Mononuclear cell (primary cell): ENCODE measurements around the gene SNX20. TPM values are rescaled to one million over a fixed set of nuclear protein-coding genes. Genes with fewer than 3 reads are reported as not detected.

Experiments
- H3K27me3 ChIP-seq: 2 replicates; pipeline ENCODE4 v1.6.0; 2011; ENCODE audit warnings: low read length, control low read depth; ENCODE audit not compliant: insufficient read depth
- H3K4me1 ChIP-seq: 2 replicates; pipeline ENCODE4 v1.5.1; 2011; ENCODE audit warnings: mild to moderate bottlenecking, low read length, control low read depth; ENCODE audit not compliant: insufficient read depth
- H3K4me3 ChIP-seq: 2 replicates; pipeline ENCODE4 v1.5.1; 2011; ENCODE audit warnings: mild to moderate bottlenecking, low read length, moderate library complexity
- H3K9me3 ChIP-seq: 2 replicates; pipeline ENCODE4 v1.5.1; 2011; ENCODE audit warnings: low read depth, mild to moderate bottlenecking, control low read depth, low read length
- total RNA-seq: library from RNA; depleted of rRNA; stranded (reverse); fragments of >200 nt; gene quantifications from one replicate; pipeline ENCODE4 v1.2.3, GENCODE V29; 2012

The SNX20 gene
- total RNA-seq, 1 donor: 24.3 TPM

DNA sequence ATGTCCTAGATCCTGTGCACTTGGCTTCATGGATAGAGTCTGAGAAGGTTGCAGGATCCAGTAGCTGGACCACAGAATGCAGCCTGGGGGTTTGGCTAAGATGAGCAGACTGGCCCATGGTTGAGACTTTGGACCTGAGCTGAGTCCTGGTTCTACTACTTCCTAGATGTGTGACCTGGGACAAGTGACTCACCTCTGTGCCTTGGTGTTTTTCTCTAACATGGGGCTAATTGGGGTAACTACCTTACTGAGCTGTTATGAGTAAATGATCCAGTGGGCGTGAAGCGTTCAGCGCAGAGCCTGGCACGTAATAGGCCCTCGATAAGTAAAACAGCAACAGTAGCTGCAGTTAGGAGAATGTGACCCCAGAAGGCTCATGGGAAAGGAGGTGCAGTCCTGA lies 38.8 kb downstream of the SNX20 start:
- Histone ChIP-seq H3K9me3 (no peaks in the 10 kb centered on the region), H3K4me3 (no peak overlapping the region), H3K4me1 (no peaks in the 10 kb centered on the region), H3K27me3 (no peaks in the 10 kb centered on the region)

DNA sequence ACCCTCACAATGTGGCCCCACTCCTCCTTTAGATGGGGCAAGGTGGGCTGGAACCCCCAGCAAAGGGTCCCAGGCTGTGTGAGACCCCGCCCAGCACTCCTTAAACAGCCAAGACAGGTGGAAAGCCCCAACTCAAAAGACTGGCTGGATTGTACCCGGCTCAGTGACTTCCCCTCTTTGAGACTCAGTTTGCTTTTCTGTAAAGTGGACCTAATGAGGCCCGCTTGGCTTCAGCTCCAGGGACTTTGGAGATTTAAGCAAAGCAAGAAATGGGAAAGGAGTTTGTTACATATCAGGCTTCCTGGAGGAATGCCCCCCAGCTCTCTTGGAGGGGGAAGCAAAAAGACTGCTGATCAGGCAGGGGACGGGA lies 39.3 kb downstream of the SNX20 start:
- no peak overlapping the region for H3K4me3 ChIP-seq
- no peaks in the 10 kb centered on the region for H3K9me3 ChIP-seq
- H3K4me1 ChIP-seq: no peaks in the 10 kb centered on the region
- no peaks in the 10 kb centered on the region for H3K27me3 ChIP-seq

DNA sequence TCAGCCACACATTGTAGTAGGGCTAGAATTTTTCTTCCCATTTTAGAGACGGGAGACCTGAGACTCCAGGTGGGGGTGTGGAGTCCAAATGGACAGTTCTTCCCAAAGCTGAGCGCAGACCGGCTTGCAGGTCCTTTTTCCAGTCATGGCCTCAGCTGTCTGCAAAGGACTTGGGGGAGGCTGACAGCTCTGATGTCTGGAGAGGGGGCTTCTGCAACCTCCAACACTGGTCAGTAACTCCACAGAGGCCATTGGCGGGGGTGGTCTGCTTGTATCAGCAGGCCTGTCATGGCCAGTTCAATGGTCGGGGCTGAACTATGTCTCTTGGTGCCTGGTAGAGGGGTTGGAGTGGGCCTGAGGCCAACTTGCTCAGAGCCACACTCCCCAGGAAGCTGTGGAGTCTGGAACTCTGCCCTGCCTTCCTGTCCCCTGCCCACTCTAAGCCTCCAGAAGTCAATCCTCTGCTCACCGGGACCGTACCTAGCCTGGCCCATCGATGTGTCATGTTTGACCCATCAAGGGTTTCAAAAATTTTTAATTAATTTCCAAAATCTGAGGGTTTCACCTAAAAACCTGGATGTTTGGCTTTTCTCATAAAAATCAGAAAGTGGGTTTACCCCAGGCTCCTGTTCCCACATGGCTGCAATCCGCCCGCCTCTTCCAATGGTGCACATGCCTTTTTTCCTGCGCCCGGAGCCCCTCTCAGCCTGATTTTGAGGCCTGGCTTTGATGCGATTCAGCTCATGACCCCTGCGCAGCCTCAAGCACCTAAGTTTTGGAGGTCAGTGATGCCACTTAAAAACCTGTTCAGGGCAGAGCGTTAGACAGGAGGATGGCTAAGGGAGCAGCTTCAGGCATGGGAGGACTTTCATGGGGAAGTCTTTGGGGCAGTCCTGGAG lies 39.9 kb downstream of the SNX20 start:
- H3K9me3 ChIP-seq: no peaks in the 10 kb centered on the region
- no peaks in the 10 kb centered on the region for H3K27me3 ChIP-seq
- H3K4me1 ChIP-seq: peaks cover 5% of the 10 kb centered on the region
- no peak overlapping the region for H3K4me3 ChIP-seq

DNA sequence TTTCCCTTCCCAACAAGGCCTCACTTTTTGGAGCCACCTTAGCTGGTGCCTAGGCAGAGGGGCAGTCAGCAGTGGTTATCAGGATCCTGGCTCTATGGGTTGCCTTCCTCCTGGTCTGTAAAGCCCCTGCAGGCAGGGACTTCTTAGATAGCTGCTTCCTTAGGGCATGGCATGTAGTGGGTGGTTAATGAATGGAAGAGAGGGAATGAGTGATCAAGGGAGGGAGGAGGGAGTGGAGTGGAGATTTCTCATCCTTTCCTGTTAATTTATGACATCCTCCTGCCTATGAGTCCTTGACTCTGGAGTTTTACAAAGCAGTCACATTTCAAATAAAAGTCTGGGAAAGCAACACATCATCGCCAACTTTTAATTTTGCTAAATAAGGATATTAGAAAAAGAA lies 40.7 kb downstream of the SNX20 start:
- Histone ChIP-seq H3K27me3 (no peaks in the 10 kb centered on the region), H3K4me1 (peaks cover 5% of the 10 kb centered on the region)

GRCh38 chr16:50638816-50639670 lies 42.1 kb downstream of the SNX20 start:
- Histone ChIP-seq H3K4me1 (peaks cover 5% of the 10 kb centered on the region), H3K27me3 (no peaks in the 10 kb centered on the region), H3K4me3 (no peak overlapping the region), H3K9me3 (no peaks in the 10 kb centered on the region)

More for the DNA sequence above, 40.7 kb downstream of the SNX20 start:
- Histone ChIP-seq H3K9me3 (no peaks in the 10 kb centered on the region), H3K4me3 (no peak overlapping the region)

GRCh38 chr16:50637716-50638602 lies 43.2 kb downstream of the SNX20 start:
- Histone ChIP-seq H3K4me1 (peaks cover 5% of the 10 kb centered on the region), H3K27me3 (no peaks in the 10 kb centered on the region), H3K9me3 (no peaks in the 10 kb centered on the region), H3K4me3 (no peak overlapping the region)

DNA sequence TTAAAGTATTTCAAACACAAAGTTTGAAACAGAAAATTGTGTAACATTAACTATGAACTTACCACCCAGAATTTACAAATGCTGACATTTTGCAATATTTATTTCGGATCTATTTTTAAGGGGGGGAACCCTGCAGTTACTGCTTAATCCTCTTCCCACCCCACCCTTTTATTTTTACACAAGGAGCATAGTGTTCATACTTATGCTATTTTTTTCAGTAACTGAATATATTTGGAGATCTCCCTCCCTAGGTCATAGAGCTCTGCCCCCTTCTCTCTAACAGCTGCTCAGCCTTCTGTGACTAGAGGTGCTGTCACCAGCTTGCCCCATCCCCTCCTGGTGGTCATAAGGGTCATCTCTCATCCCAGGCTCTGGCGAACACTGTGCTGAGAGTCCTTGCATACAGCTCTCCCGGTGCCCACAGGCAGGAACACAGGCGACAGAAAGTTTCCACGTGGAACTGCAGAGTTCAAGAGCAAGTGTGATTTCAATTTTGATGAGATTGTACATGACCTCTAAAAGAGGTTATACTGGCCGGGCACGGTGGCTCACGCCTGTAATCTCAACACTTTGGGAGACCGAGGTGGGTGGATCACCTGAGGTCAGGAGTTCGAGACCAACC lies 44.2 kb downstream of the SNX20 start:
- Histone ChIP-seq H3K4me3 (no peak overlapping the region), H3K27me3 (no peaks in the 10 kb centered on the region), H3K4me1 (peaks cover 5% of the 10 kb centered on the region), H3K9me3 (no peaks in the 10 kb centered on the region)

GRCh38 chr16:50635505-50636392 lies 45.4 kb downstream of the SNX20 start:
- no peak overlapping the region for H3K4me3 ChIP-seq
- no peaks in the 10 kb centered on the region for H3K9me3 ChIP-seq
- no peaks in the 10 kb centered on the region for H3K27me3 ChIP-seq
- H3K4me1 ChIP-seq: peaks cover 5% of the 10 kb centered on the region

GRCh38 chr16:50634947-50635346 lies 46.2 kb downstream of the SNX20 start:
- H3K27me3 ChIP-seq: no peaks in the 10 kb centered on the region
- H3K4me1 ChIP-seq: peaks cover 5% of the 10 kb centered on the region
- no peaks in the 10 kb centered on the region for H3K9me3 ChIP-seq
- H3K4me3 ChIP-seq: no peak overlapping the region

DNA sequence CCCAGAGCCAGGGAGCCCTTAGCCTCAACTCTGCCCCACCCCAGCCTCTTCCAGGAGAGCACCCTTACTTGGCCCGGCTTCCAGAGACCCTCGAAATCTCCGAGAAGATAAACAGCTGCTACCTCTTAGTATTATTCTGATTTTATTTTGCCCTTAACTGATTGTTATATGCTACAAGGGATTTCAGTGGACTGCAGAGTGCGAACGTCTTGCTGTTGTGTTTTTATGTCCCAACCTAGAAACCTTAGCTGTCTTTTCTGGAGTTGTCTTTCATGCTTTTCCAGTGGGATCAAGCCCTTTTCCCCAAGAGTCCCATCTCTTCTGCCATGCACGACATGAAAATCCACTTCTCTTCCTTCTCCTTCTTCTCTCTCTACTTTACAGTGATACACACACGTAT lies 47.0 kb downstream of the SNX20 start:
- Histone ChIP-seq H3K4me1 (peaks cover 5% of the 10 kb centered on the region), H3K27me3 (no peaks in the 10 kb centered on the region), H3K4me3 (no peak overlapping the region), H3K9me3 (no peaks in the 10 kb centered on the region)

GRCh38 chr16:50632927-50633800 lies 47.9 kb downstream of the SNX20 start:
- no peak overlapping the region for H3K4me3 ChIP-seq
- H3K4me1 ChIP-seq: peaks cover 5% of the 10 kb centered on the region
- no peaks in the 10 kb centered on the region for H3K9me3 ChIP-seq
- no peaks in the 10 kb centered on the region for H3K27me3 ChIP-seq

- Histone ChIP-seq H3K27me3 (no peaks in the 10 kb centered on the region), H3K9me3 (no peaks in the 10 kb centered on the region), H3K4me1 (peaks cover 13% of the 10 kb centered on the region), H3K4me3 (no peak overlapping the region)
Observed at GRCh38 chr16:50631985-50632576, 49.0 kb downstream of the SNX20 start.
